Fibroblast of the conjunctiva (primary cell): ENCODE data around the gene PITPNC1.

Experiments
- DNase-seq: peaks from one replicate; pipeline ENCODE4 v3.0.0-alpha.2; 2010; ENCODE audit warnings: low read depth

PITPNC1 gene

GRCh38 chr17:67549820-67550219 lies 172.7 kb downstream of the PITPNC1 start:
- DNase-seq: no peak

- DNase-seq: no peak
Measured at GRCh38 chr17:67554634-67555033, 177.6 kb downstream of the PITPNC1 start.

DNA sequence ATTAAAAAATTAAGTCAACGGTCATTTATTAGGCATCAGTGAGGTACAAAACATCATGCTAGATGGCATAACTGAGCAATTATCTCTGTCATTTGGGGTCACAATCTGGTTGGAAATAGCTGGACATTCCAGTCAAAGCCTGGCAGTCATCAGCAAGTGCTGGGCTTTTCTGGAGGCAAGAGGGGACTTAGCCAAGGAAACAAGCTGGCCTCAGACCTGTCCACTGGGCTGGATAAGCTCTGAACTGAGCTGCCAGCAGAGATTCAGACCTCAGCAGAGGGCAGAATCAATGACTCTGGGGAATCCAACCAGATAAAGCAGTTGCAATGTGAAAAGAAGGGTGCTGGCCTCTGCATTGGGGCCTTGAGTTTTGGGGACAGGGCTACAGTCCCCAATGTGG lies 178.8 kb downstream of the PITPNC1 start:
- no peak for DNase-seq

DNA sequence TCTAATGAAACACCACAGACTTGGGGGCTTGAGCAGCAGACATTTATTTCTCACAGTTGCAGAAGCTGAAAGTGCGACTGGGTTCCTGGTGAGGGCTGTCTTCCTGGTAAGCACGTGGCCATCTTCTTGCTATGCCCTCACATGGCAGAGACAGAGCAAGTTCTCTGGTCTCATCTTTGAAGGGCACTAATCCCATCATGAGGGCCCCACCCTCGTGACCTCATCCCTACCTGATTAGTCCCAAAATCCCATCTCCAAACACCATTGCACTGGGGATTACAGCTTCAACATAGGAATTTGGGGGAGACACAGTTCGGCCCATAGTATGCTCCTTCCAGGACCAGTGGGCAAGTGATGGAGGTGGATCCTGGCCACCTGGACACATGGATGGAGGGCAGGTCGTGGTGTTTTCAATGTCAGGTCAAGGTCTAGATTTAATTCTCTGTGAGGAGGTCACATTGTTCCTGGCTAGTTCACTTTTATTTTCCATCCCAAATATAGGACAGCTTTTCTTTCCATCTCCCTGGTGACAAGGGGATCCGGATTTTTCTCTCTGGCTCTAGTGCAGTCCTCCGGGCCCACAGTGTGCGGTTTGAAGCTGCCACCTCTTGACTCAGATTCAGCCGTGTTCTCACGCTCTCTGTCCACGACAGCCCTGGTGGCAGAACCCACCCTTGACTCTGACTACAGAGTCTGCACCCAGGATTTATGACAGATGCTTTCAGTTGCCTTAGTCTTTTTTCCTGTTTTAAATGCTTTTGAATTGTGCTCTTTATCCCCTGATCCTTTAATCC lies 180.2 kb downstream of the PITPNC1 start:
- DNase-seq: no peak

- DNase-seq: no peak
Measured at GRCh38 chr17:67557921-67558320, 180.8 kb downstream of the PITPNC1 start.

DNA sequence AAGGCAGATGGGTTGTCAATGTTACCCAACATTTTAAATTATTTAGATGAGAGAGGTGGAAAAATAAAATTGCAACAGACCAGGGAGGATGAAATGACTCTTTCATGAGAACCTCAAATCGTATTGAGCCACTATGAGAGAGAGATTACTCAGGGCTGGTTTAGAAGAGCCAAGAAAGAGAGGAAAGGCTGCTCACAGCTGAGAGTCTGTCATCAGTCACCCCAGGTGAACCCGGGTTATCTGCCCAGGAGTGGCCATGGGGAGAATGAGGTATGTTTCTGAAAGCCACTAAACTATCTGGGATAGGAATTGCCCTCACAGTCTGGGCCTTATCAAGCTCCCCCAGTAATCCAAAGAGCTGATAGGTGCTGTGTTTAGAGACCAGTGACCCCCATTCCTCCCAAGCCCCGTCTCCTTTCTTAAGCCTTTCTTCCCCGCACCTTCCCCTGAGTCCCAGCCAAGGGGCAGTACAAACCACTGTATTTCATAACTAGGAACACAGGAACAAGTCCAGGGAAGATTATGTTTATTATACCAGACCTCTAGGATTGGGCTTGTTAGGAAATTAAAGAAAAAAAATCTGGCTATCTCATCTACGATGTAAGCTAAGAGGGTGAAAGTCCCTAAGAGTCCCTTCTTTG lies 181.8 kb downstream of the PITPNC1 start:
- DNase-seq: no peak

DNA sequence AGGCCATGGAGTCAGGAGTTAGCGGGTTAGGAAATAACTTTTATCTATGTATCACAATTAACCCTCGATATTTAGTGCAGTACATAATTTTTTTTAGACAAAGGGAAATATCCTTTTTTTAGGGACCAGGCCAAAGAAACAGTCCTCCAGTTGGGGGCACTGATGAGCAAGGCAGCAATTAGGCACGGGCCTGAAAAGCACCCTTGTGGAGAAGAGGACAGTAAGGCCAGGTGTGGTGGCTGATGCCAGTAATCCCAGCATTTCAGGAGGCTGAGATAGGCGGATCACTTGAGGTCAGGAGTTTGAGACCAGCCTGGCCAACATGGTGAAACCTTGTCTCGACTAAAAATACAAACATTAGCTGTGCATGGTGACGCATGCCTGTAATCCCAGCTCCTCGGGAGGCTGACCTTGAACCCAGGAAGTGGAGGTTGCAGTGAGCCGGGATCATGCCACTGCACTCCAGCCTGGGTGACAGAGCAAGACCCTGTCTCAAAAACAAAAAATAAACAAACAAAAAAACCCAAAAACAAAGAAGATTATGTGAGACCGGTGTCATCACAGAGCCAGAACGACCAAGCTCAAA lies 182.4 kb downstream of the PITPNC1 start:
- no peak for DNase-seq

GRCh38 chr17:67562005-67562404 lies 184.9 kb downstream of the PITPNC1 start:
- no peak for DNase-seq

GRCh38 chr17:67563692-67564228 lies 186.7 kb downstream of the PITPNC1 start:
- DNase-seq: no peak

- DNase-seq: no peak
Measured at GRCh38 chr17:67565068-67565467, 188.0 kb downstream of the PITPNC1 start.

- no peak for DNase-seq
Measured at GRCh38 chr17:67566656-67567055, 189.6 kb downstream of the PITPNC1 start.

- no peak for DNase-seq
Measured at GRCh38 chr17:67569015-67569451, 192.0 kb downstream of the PITPNC1 start.

DNA sequence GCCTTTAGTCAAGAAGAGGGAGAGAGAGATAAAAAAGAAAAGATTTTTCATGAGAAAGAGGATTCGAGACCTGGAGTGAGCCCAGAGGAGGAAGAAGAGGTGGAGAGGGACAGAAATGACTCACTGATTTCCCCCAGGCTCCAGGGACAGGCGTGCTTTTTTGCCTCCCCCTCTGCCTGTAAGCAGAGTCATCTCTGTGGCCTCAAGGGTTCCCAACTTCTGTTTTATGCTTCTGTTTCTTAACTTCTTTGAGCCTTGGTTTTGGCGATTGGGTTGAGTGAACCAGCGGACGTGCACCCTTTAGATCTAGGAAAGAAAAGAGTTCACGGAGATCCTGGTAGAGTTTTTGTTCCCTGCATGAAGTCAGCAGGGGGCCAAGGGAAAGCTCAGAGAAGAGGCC lies 192.8 kb downstream of the PITPNC1 start:
- no peak for DNase-seq

DNA sequence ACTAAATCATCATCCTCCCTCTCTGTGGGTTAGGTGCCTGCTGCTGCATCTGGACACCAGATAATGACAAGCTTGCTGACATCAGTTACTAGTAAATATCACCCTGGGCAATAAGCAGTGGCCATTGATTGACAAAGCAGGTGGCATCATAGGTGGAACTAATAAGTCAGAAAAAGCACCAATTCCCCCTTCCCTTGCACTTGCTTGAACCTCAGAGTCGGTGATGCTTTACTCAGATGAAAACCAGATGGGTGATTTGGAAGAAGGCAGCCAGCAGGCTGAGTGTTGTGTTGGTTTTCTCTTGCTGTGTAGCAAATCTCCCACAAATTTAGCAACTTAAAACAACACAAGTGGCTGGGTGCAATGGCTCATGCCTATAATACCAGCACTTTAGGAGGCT lies 193.7 kb downstream of the PITPNC1 start:
- no peak for DNase-seq

GRCh38 chr17:67571478-67571877 lies 194.4 kb downstream of the PITPNC1 start:
- DNase-seq: no peak

- DNase-seq: no peak
Measured at GRCh38 chr17:67573987-67574657, 197.0 kb downstream of the PITPNC1 start.

GRCh38 chr17:67574658-67575293 lies 197.7 kb downstream of the PITPNC1 start:
- DNase-seq: no peak

GRCh38 chr17:67575325-67575724 lies 198.2 kb downstream of the PITPNC1 start:
- DNase-seq: no peak

DNA sequence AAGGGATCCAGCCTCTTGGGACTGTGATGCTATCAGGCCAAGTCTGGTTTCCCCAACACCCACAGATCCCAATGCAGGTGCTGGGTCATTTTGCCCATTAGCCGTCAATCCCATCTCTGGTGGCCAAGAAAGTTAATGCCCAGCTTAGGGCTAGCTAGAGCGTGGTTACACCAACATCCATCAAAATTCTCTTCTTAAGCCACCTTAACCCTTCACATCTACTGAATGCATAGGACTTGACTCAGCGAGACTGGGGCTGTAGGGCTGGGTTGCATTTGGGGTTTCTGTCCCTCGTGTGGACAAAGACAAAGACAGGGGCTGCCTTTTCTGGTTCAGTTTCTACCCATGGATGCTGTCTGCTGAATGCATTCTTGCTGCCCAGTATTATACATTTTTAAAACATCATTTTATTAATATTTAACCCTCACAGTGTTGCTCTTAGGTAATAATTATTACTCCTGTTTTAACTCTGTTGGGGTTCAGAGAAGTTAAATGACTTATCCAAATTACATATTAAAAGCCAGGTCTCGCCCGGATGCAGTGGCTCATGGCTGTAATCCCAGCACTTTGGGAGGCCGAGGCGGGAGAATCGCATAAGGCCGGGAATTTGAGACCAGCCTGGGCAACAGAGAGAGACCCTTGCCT lies 199.5 kb downstream of the PITPNC1 start:
- no peak for DNase-seq

DNA sequence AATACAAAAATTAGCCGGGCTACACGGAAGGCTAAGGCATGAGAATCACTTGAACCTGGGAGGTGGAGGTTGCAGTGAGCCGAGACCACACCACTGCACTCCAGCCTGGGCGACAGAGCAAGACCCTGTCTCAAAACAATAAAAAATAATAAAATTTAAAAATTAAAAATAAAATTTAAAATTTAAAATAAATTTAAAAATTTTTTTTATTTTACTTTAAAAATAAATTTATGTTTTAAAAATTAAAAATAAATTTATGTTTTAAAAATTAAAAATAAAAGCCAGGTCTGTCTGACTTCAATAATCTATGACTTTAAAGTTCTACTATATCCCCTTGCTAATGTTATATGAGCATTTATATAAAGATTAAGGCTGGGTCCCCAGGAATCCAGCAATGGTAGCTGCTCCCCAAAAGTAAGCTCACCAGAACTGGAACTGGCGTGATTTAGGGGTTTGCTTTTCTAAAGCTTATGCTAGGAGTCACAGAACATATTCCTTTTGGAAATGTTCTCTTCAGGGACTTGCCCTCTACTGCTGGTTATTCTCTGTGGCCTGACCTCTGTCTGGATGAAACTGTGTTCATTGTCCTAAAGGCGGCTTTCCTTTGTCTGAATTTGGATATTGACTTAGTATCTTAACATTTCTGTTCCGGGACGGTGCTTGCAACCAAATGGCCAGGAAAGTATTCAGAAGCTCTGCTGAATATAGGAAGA lies 200.5 kb downstream of the PITPNC1 start:
- no peak for DNase-seq

DNA sequence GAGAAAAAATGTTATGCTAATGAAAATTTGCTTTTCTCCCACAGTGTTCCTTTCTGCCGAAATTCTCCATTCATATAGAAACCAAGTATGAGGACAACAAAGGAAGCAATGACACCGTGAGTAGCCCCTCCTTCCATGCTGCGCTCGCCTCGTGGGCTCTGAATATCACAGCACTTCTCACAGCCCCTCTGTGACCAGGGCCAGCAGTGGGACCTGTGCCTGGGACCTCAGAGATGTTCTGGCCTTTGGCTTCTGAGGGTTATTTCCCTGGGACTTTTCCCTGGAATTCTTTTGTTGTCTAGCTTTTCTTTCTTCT lies 201.0 kb downstream of the PITPNC1 start:
- DNase-seq: no peak
